Astrocyte of the cerebellum (primary cell): ENCODE results near the gene PDE1C.

Source experiments
- DNase-seq: peaks from one replicate; pipeline ENCODE4 v3.0.0-alpha.2; 2011; ENCODE audit warnings: low read depth
- H3K4me3 ChIP-seq: 2 replicates; pipeline ENCODE4 v1.5.1; 2011; ENCODE audit warnings: mild to moderate bottlenecking, low read depth, low read length, moderate library complexity
- CTCF ChIP-seq: IDR thresholded peaks from 2 replicates; pipeline ENCODE4 v1.5.1; 2012; ENCODE audit warnings: low read length, low read depth, moderate library complexity, mild to moderate bottlenecking; ENCODE audit errors: missing control alignments
- in situ Hi-C: cut with HindIII; loops from 2 replicates; pipeline ENCODE4 v1.10.0; 2017; ENCODE audit warnings: low sequenced_read_pairs

The PDE1C gene

DNA sequence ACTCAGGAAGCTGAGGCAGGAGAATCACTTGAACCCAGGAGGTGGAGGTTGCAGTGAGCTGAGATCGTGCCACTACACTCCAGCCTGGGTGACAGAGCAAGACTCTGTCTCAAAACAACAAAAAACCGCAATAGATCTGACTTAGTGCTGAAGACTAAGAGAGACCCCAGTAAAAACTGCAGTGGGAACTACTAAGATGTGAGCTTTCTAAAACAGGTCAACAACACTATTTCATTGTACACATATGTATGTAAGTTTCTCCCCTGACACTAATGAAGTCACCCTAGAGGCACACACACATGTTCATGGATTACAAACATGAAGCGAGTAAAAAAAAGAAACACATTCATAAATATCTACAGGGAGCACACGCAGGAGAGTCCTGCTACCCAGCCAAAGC lies 68.3 kb downstream of the PDE1C start:
- H3K4me3 ChIP-seq = no peak overlapping the region
- TF ChIP-seq CTCF = no peak
- in situ Hi-C loops = no loop called here
- no peak for DNase-seq

GRCh38 chr7:31997423-31997822 lies 72.8 kb downstream of the PDE1C start:
- DNase-seq = no peak
- H3K4me3 ChIP-seq = no peak overlapping the region
- no peak for TF ChIP-seq CTCF
- in situ Hi-C loops = no loop called here

GRCh38 chr7:31995134-31995533 lies 75.1 kb downstream of the PDE1C start:
- in situ Hi-C loops = no loop called here
- DNase-seq = no peak
- H3K4me3 ChIP-seq = no peak overlapping the region
- no peak for TF ChIP-seq CTCF

- peak; percentile 4 for DNase-seq
- no peak overlapping the region for H3K4me3 ChIP-seq
- in situ Hi-C loops = no loop called here
- TF ChIP-seq CTCF = no peak
These were observed 78.4 kb downstream of the PDE1C start for GRCh38 chr7:31991846-31992245.

DNA sequence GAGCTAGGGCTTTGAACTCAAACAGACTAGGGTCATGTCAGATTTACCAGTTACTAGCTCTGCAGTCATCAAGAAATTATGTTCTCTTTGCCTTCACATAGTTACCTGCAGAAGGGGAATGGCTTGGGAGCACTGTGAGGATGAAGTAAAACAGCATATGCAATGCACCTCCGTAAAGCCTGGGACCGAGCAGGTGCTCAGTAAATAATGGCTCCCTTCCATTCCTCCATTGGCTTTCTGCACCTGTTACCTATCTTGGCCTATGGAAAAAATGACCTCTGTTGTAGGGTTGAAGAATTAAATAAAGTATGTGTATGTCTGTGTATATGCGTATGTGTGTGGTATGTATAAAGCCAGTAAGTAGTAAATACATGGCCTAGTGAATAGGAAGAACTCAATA lies 78.8 kb downstream of the PDE1C start:
- in situ Hi-C loops = no loop called here
- no peak for DNase-seq
- H3K4me3 ChIP-seq = no peak overlapping the region
- TF ChIP-seq CTCF = no peak

DNA sequence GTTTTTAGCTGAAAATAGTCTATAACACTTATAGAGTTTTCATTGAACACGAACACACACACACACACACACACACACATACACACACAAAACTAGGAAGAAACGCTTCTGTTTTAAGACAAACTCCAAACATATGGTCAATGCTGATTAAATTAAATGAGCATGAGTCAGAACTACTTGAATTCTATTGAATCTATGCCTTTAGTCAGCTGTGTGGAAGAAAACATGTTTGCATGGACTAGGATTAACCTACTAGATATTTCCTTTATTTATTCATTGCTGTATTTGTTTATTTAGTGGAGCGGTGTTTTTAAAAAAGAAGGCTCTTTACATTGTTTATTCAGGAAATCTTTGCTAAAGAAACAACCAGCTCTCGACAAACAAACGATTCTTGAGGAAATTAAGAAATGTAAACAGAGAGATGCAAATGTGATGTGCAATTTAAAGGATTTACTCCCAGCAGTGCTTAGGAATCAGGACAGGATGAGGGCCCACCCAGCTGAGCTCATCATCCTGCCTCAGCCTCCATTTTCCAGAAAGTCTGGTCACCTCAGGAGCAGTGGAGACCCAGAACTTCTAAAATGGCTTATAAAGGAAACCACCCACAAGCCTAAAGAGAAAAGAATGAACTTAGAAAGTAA lies 83.2 kb downstream of the PDE1C start:
- TF ChIP-seq CTCF = no peak
- DNase-seq = no peak
- in situ Hi-C loops = no loop called here
- no peak overlapping the region for H3K4me3 ChIP-seq
